Right lobe of liver (tissue), 4 donors: Measurements from ENCODE around the gene COLEC12.

ENCODE experiments used
- POLR2A ChIP-seq: fragments of 450-650 bp; IDR thresholded peaks from one replicate; pipeline ENCODE4 v1.6.1; 2017; ENCODE audit warnings: antibody characterized with exemption, mild to moderate bottlenecking
- TF ChIP-seq, protein P1 (sequence below), 4 donors: fragments of 200-600 bp in 3 of 4; fragments of 450-650 bp in 1 of 4; IDR thresholded peaks; one replicate each; pipeline versions ENCODE4 v1.5.1 to v1.8.0; 2016 to 2022; ENCODE audit warnings: antibody characterized with exemption in 4 of 4, mild to moderate bottlenecking in 2 of 4
- donor health status: DM: no; HTN: no; CAD: no.
- donor health status: DM: no; HTN: no; CAD: no.
- donor health status: DM: no; HTN: yes; CAD: no.

DNA sequence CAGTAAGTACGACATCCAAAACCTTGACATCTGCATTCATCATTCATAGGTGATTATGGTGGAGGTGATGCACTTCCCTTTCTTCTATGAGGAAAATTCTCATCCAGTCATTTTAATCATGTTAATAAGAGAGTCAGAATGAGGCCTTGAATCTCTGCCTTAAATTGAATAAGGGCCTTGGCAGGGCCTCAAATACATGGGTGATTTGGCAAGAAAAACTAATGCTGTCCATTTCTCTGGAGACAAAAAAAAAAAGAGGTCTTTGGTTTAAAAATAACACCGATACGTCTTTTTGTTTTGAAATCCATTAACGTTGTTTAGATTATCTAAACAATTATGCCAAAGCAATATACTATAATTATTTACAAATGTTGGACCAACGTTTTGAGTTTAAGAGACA is 8.1 kb downstream of the COLEC12 start:
- TF ChIP-seq, protein P1, sequence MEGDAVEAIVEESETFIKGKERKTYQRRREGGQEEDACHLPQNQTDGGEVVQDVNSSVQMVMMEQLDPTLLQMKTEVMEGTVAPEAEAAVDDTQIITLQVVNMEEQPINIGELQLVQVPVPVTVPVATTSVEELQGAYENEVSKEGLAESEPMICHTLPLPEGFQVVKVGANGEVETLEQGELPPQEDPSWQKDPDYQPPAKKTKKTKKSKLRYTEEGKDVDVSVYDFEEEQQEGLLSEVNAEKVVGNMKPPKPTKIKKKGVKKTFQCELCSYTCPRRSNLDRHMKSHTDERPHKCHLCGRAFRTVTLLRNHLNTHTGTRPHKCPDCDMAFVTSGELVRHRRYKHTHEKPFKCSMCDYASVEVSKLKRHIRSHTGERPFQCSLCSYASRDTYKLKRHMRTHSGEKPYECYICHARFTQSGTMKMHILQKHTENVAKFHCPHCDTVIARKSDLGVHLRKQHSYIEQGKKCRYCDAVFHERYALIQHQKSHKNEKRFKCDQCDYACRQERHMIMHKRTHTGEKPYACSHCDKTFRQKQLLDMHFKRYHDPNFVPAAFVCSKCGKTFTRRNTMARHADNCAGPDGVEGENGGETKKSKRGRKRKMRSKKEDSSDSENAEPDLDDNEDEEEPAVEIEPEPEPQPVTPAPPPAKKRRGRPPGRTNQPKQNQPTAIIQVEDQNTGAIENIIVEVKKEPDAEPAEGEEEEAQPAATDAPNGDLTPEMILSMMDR (IDR thresholded peaks at IDR 0.05) = no peak
- TF ChIP-seq POLR2A = no peak
